ENCODE data around the gene TRMT10B. TPM values are rescaled to one million over a fixed set of nuclear protein-coding genes. Genes with fewer than 3 reads are reported as not detected.

Gene TRMT10B, protein sequence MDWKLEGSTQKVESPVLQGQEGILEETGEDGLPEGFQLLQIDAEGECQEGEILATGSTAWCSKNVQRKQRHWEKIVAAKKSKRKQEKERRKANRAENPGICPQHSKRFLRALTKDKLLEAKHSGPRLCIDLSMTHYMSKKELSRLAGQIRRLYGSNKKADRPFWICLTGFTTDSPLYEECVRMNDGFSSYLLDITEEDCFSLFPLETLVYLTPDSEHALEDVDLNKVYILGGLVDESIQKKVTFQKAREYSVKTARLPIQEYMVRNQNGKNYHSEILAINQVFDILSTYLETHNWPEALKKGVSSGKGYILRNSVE
- total RNA-seq (2014; rRNA removed; shearing (Covaris generic)) = 1.9 and 2.1 TPM in 2 replicates

DNA sequence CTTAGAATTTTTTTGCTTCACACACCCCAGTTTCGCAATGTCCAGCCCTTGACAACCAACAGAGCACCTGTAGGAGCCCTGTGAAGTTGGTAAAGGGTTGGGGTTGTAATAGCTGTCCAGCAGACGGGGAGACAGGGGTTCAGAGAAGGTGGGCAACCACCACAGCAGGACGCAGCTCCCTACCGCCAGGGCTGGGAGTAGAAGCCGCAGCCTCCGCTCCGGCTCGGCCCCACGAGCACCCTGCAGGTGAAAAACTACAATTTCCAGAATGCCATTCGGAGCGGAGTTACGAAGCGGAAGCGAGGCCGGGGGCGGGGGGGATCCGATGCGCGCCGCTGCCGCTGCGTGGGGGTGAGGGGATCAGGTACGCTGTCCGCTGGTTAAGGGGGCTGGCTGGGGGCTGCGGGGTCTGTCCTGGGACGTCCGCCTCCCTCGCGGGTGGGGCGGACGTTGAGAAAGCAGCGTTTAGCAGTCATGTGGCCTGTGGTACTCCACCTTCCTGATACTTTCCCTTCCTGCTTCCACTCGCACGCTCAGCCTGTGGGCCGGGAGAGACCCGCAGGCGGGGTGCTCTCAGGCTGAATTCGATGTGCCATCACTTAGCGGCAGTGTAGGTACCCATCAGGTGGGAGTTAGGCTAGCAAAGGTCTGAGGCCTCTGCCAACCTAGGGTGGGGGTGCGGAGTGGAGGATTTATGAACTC lies at the start of gene TRMT10B:
TSS of gene TRMT10B (plus strand) at position 317 of the 702 bp plus-strand sequence. CDS start 8,127 bp downstream, outside the sequence.
- in situ Hi-C loops (cut with HindIII; ENCODE audit: low sequenced_read_pairs) = no loop called here
- peak; percentile 79 for DNase-seq (ENCODE audit: low spot score)

DNA sequence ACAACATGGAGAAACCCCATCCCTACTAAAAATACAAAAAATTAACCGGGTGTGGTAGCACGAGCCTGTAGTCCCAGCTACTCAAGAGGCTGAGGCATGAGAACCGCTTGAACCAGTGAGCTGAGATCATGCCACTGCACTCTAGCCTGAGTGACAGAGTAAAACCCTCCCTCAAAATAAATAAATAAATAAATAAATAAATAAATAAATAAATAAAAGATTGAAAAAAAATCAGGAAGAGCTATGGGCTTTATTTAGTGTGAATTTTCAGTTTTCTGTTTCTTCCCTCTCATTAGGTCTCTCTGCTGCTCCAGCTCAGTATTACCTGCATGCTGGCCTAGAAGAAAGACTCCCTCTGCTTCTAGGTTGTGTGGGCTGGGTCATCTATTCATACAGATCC lies 47.8 kb upstream of the TRMT10B start:
- in situ Hi-C loops (cut with HindIII; ENCODE audit: low sequenced_read_pairs) = no loop called here
- no peak for DNase-seq (ENCODE audit: low spot score)

DNA sequence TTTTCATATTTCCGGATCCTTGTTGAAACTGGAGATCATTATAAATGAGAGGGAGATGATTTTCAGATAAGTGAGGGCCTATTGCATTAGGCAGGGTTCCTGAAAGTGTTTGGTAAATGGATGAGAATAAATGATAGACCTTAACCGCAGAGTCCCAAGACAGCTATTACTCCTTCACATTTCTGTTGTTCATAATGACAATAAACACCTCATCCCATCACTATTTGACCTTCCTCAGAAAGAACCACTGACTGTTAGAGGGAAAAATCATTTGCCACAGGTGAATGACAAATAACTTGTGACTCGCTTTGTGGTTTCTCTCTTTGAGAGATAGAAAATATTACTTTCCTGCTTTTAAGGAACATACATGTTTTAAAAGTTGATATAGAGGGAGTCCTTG lies 47.3 kb upstream of the TRMT10B start:
- DNase-seq (ENCODE audit: low spot score) = no peak
- in situ Hi-C loops (cut with HindIII; ENCODE audit: low sequenced_read_pairs) = no loop called here

DNA sequence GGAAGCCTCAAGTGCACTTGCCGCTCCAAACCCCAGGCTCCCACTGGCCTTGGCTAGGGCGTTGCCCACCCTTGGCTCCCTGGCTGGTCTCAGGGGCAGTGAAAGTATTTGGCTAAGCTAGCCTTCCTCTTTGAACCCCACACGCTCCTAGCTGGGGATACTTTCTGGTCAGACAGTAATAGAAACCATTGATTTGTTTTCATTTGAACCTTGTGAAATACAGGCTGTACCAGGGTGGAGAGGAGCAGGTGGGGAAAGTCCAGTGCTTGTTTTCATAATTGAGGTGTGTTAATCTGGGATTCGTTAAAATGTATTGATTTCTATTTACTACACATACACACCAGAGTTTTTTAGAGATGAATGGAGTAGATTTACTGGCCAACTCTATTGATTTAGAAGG lies 45.9 kb upstream of the TRMT10B start:
- in situ Hi-C loops (cut with HindIII; ENCODE audit: low sequenced_read_pairs) = no loop called here
- no peak for DNase-seq (ENCODE audit: low spot score)

DNA sequence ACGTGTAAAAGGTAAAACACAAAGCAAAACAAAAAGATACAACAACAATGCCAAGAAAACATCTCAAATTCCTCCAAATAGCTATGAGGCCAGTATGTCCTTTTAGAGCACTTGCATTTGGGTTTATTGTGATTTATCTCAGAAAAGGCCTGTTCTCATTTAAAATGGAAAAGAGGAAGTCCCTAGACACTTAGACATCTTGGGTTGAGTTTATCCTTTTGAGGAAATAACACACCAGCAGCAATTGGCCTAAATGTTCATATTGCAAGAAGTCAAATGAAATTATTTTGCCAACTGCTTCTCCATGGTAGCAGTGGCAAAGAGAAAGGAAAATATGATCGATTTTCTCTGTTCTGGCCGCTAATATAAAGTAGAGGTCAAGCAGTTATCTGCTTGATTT lies 43.6 kb upstream of the TRMT10B start:
- DNase-seq (ENCODE audit: low spot score) = no peak
- in situ Hi-C loops (cut with HindIII; ENCODE audit: low sequenced_read_pairs) = no loop called here

DNA sequence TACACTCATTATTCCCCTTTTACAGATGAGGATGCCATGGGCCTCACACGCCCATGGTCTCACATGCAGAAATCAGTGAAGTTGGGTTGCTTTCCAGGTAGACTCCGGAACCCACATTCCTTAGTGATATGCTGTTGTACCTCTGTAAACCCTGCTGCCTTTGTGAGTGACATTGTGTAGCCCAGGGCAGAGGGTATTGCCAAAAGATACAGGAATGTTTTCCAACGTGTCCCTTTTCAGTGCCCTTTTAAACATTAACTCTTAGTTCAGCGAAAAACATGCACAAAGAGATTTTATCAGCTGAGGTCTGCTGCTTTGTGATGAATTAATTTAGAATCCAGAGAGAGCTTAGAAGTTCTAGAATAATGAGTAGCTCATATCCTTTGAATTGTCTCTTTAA lies 38.3 kb upstream of the TRMT10B start:
- in situ Hi-C loops (cut with HindIII; ENCODE audit: low sequenced_read_pairs) = no loop called here
- no peak for DNase-seq (ENCODE audit: low spot score)

DNA sequence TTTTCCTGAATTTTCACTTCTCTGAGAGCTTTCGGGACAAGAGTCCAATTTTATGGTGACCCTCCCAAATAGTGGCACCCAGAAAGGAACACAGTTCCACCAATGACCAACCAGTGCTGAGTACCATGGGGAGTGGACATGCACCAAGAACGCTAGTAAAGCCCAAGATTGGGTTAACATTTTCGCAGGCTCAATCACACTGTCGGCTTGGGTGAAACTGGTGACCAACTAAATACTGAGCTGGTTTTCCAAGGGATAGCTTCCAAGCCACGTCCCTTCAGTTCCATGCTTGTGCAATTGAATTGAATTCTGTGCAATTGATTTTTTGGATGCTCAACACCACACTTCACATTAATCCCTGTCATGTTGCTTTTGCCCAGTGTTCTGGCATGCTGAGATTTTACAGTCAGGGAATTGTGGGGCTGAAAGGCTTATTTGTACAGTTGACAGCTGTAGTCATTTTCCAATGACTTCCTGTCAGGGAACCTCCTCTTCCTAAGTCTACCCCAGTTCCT lies 37.6 kb upstream of the TRMT10B start:
- no peak for DNase-seq (ENCODE audit: low spot score)
- in situ Hi-C loops (cut with HindIII; ENCODE audit: low sequenced_read_pairs) = no loop called here

DNA sequence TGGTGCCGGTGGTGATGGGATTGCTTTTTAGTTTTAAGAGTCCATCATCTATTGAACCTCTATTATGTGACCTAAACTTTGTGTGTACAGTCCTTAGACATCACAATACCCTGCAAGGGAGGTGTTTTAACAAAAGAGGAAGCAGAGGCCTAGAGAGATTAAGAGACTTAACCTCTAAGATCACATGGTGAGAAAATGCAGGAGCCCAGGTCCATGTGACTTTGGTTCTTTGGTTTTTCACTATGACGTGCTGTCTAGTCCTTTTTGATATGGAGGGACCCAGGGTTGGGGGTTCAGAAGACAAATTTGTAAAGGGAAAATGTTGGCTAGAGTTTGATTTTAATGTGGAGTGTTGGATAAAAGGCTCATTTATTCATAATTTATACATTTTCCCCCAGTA lies 34.1 kb upstream of the TRMT10B start:
- in situ Hi-C loops (cut with HindIII; ENCODE audit: low sequenced_read_pairs) = no loop called here
- DNase-seq (ENCODE audit: low spot score) = no peak

DNA sequence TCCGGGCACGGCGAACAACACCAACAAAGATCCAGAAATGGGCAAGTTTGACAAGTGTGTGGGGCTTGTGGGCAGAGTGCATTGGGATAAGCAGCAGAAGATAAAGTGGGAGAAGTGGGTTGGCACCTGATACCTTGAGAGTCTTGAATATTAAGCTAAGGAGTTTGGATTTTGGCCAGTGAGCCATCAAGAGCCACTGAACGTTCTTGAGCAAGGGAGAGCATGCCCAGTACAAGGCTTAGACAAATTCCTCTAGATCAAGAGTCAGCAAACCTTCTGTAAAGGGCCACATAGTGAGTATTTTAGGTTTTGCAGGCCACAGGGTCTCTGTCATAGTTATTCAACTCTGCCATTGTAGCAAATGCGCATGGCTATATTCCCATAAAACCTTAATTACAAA lies 26.6 kb upstream of the TRMT10B start:
- in situ Hi-C loops (cut with HindIII; ENCODE audit: low sequenced_read_pairs) = no loop called here
- DNase-seq (ENCODE audit: low spot score) = no peak

DNA sequence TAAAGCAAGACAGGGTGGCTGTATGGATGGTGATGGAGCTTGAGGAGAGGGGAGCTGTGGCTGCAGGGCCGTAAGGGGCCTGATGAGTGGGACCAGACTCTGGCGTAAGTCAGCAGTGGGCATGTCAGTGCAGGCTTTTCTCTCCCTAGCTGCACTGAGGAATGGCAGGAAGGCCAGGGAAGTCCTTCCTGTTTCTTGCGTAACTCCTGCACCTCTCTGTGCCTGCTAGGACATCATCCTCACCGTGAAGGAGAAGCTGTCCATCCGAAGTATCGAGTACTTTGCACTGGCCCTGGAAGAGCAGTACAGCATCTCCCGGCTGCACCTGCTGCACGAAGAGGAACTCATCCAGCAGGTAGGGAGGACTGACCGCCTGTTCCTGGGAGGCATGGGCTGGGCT lies 24.1 kb upstream of the TRMT10B start:
- in situ Hi-C loops (cut with HindIII; ENCODE audit: low sequenced_read_pairs) = no loop called here

DNA sequence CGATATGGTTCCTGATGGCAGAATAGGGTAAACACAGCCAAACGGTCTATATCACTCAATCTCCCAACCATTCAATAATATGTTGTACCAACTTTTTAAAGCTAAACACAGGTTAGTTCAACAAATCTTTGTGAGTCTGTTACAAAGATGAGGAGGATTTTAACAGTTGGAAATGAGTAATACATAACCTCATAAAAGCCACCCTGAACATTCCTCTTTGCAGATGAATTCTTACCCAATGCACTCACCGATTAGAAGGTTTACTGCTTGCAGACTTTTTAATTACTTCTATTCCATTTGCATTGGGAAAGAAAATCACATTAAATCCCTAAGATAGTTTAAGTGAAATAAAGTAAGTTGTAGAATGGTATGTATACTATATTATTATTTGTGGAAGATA lies 23.3 kb upstream of the TRMT10B start:
- in situ Hi-C loops (cut with HindIII; ENCODE audit: low sequenced_read_pairs) = no loop called here
- DNase-seq (ENCODE audit: low spot score) = no peak

More for the DNA sequence above, 24.1 kb upstream of the TRMT10B start:
- DNase-seq (ENCODE audit: low spot score) = no peak

DNA sequence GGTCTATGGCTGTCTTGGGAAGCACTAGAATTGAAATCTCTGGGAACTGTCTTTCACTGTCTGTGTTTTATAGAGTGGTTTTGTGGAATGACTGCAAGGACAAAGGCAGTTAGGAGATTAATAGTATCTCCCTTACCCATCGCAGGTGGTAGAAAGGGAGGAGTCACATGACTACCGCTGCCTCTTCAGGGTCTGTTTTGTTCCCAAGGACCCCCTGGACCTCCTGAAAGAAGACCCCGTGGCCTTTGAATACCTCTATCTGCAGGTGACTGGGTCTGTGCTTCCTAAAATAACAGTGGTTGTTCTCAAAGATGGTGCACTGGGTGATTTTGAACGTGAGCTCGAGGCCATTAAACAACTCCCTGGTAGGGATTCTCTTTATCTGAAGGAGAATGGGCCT lies 22.8 kb upstream of the TRMT10B start:
- DNase-seq (ENCODE audit: low spot score) = no peak
- in situ Hi-C loops (cut with HindIII; ENCODE audit: low sequenced_read_pairs) = no loop called here

DNA sequence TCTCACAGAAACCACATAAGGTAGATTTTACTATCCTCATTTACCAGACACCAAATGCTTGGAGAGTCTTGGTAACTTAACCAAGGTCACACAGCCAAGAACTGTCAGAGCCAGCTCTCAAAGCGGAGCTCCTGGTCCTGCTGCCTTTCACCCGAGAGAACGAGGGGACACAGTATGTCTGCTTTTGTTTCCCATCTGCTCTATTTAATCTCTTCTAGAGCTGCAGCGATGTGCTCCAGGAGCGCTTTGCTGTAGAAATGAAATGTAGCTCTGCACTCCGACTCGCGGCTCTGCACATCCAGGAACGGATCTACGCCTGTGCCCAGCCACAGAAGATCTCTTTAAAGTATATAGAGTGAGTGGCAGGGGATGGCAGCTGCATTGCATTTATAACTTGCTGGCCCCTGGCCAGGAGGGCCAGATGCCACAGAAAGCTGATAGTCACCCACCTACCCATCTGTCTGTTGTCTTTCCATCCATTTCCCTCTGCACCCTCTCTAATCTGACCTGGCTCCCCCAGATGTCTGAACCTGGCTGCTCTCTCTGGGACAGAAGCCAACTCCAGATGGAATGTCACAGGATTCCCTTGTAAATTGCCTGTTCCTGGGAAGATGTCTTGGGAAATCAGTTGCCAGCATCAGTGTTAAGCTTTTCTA lies 21.4 kb upstream of the TRMT10B start:
- in situ Hi-C loops (cut with HindIII; ENCODE audit: low sequenced_read_pairs) = no loop called here

DNA sequence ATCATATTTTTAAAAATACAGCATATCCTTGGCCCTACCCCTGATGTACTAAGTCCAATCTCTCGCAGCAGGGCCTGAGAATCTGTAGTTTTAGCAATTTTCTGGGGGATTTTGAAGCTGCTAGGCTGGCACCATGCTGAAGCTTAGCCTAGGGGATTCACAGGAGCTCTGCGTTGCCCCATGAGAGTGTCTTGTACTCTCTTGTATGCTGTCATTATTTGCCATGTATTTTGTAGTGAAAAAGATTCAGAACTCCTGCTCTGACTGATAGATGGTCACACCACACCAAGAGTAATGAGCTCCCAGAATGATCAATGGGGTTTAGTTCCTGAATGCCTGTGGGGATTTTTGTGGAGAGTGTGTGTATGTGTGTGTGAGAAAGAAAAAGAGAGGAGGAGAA lies 20.7 kb upstream of the TRMT10B start:
- in situ Hi-C loops (cut with HindIII; ENCODE audit: low sequenced_read_pairs) = no loop called here
- DNase-seq (ENCODE audit: low spot score) = no peak

More for the DNA sequence above, 21.4 kb upstream of the TRMT10B start:
- DNase-seq (ENCODE audit: low spot score) = peak; percentile 68

DNA sequence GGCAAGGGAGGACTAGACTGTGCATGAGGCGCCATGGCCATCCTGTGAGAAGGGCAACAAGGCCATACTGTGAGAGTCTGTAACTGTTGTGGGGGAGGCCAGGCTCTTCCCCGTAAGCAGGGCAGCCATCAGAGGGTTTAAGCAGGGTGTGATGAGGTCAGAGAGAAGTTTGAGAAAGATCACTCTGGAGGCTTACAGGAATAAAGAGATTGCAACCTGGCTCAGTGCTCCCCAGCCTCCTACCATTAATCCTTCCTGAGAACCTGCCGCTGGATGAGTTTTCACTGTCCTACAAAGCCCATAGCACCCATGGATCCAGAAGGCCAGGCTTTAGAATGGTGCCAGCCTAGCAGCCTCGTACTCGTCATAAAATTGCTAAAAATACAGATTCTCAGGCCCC lies 14.4 kb upstream of the TRMT10B start:
- in situ Hi-C loops (cut with HindIII; ENCODE audit: low sequenced_read_pairs) = no loop called here
- DNase-seq (ENCODE audit: low spot score) = no peak

DNA sequence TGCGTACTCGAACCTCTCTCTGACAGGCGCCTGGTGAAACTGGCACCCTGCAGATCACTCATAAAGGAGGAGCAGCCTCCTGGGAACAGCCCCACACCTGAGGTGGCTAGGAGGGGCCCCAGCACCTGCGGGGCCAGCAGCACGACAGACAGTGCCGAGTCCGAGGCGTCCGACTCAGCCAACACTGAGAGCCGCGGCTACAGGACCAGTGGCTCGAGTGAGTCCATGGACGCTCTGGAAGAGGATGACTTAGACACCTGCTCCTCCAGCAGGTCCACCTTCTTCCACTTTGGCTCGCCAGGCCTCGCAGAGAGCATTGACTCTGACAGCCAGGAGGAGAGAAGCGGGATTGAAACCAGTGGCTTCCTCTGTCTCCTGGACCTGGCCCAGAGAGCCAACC lies 13.5 kb upstream of the TRMT10B start:
- DNase-seq (ENCODE audit: low spot score) = no peak
- in situ Hi-C loops (cut with HindIII; ENCODE audit: low sequenced_read_pairs) = no loop called here

DNA sequence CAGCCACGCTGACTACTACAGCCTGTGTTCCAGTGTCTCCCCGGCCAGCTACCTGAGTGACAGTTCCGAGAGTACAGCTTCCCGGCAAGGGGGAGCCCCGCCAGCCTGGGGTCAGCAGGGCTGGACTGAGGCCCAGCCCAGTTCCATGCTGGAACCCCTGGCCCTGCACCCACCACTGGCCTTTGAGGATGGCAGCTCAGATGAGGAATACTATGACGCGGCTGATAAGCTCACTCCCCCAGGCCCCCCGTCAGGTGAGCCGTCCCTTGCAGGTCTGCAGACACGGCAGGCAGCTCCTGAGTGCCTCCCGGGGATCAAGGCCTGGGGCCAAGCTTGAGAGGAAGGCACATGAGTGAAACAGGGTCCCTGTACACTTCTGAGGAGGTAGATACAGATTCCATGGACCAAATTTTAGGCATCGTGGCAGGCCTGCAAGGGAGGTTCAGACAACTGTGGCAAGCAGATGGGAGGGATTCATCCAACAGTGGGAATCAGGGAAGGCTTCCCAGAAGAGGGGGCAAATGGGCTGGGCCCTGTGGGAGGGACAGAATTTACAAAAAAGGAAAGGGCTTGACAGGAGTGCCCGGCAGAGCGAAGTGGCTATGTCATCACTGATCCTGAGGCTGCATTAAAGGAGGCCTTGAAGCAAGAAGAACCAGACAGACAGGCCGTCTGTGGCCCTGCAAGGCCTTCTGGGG lies 12.8 kb upstream of the TRMT10B start:
- in situ Hi-C loops (cut with HindIII; ENCODE audit: low sequenced_read_pairs) = no loop called here
- no peak for DNase-seq (ENCODE audit: low spot score)

DNA sequence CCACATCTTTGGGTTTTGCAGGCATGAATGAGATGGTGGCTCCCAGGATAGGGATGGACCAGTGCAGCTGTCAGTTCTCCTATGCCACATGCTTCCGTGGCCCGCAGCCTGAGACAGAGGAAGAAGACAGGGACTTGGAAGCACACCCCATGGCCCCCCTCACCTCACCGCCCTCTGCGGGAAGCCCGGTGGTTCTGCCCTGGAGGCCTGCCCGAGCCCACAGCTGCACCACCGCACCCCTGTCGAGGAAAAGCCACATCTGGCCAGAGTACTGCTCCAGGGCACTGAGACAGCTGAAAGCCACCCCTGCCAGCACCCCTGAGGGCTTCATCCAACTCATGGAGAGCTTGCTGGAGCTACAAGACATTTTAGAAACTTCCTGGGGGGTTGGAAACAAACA lies 7.6 kb upstream of the TRMT10B start:
- in situ Hi-C loops (cut with HindIII; ENCODE audit: low sequenced_read_pairs) = no loop called here
- no peak for DNase-seq (ENCODE audit: low spot score)

DNA sequence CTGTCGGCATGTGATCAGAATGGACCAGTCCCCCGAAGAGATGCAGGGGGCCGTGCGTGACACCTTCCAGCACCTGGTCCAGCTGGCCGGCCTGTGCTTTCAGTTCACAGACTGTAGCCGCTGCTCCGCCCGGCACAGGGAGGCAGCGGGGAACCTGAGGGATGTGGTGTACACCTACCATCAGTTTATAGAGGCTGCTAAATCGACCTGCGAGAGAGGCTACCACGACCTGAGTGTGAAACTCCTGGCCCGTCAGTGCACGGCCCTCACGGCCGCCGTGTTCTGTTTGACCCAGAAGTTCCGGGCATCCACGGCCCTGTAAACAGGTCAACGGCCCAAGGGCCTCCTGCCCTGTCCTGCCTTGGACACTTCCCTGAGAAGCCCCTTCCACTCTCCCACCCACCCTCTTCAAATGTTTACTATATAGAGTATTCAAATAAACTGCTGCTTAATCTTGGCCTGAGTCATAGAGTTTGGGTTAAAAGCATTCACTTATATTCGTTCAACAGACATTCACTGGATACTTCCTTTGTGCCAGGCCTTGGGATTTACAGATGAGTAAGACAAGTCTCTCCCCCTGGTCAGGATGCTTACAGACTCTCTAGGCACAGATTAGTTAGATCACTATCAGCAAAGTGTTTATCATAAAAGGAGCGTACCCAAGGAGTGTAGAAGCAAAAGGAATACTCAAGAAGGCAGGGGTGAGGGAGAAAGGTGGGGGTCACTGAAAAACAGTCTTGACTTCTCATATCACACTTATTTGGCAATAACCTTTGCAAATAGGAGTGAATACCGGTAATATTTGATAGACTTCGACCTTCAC lies 6.9 kb upstream of the TRMT10B start:
- DNase-seq (ENCODE audit: low spot score) = no peak
- in situ Hi-C loops (cut with HindIII; ENCODE audit: low sequenced_read_pairs) = no loop called here

Data from G401 (cell line).